Endothelial cell (in vitro differentiated cells): ENCODE results near the gene RCC1. TPM values are rescaled to one million over a fixed set of nuclear protein-coding genes. Genes with fewer than 3 reads are reported as not detected.

Experiments
- DNase-seq: peaks from one replicate; pipeline ENCODE4 v3.0.0; 2021; ENCODE audit warnings: low spot score
- H3K27ac Mint-ChIP-seq: one replicate; pipeline ENCODE4 v1.8.0; 2021; ENCODE audit warnings: mixed read lengths, inconsistent platforms; ENCODE audit not compliant: unreplicated experiment
- H3K27me3 Mint-ChIP-seq: one replicate; pipeline ENCODE4 v1.8.0; 2021; ENCODE audit warnings: mild to moderate bottlenecking, moderate library complexity, mixed read lengths, inconsistent platforms; ENCODE audit not compliant: unreplicated experiment
- H3K36me3 Mint-ChIP-seq: one replicate; pipeline ENCODE4 v1.8.0; 2021; ENCODE audit warnings: mild to moderate bottlenecking, low read depth, mixed read lengths, inconsistent platforms; ENCODE audit not compliant: unreplicated experiment
- H3K4me1 Mint-ChIP-seq: one replicate; pipeline ENCODE4 v1.8.0; 2021; ENCODE audit warnings: mild to moderate bottlenecking, mixed read lengths, inconsistent platforms; ENCODE audit not compliant: unreplicated experiment
- H3K4me3 Mint-ChIP-seq: one replicate; pipeline ENCODE4 v1.8.0; 2021; ENCODE audit warnings: mild to moderate bottlenecking, mixed read lengths, inconsistent platforms; ENCODE audit not compliant: unreplicated experiment
- H3K9me3 Mint-ChIP-seq: one replicate; pipeline ENCODE4 v1.8.0; 2021; ENCODE audit warnings: mixed read lengths, inconsistent platforms; ENCODE audit not compliant: unreplicated experiment
- CTCF ChIP-seq: fragments of 200-600 bp; sonication (generic); IDR thresholded peaks from one replicate; pipeline ENCODE4 v1.5.0; 2021; ENCODE audit warnings: antibody characterized with exemption; ENCODE audit not compliant: unreplicated experiment
- long read RNA-seq: library from polyadenylated mRNA; unstranded; transcript quantifications from one replicate; pipeline ENCODE4 v2.0.0, GENCODE V29; 2020; ENCODE audit not compliant: unreplicated experiment
- total RNA-seq: library from RNA; stranded (reverse); fragmentation: NEBNext Ultra II Directional; extraction: Animal tissue kit (Norgen Biotek cat#: 25700); gene quantifications from one replicate; pipeline ENCODE4 v1.2.1, GENCODE V29; 2021; ENCODE audit not compliant: unreplicated experiment

Gene RCC1
- total RNA-seq, result 21.9 TPM
- long read RNA-seq, partial matches to known transcripts, result 2 of 8 reads
- long read RNA-seq, other reads (novel, unspliced or antisense), result 4 of 8 reads

- Mint-ChIP-seq H3K4me1 (peaks cover 17% of the 10 kb centered on the region), H3K27me3 (peaks cover 5% of the 10 kb centered on the region), H3K4me3 (peak within 1 kb of the TSS; percentile 97), H3K27ac (peak within 1 kb of the TSS; percentile 94), H3K9me3 (no peaks in the 10 kb centered on the region), H3K36me3 (peaks cover 21% of the 10 kb centered on the region)
- no peak for TF ChIP-seq CTCF
- DNase-seq, result peak; percentile 93
Observed at GRCh38 chr1:28505406-28506187, at the start of gene RCC1. TSS of gene RCC1 (plus strand) at chr1:28506043. CDS start at chr1:28529867, 23,824 bp downstream.

GRCh38 chr1:28456078-28456477 lies 49.8 kb upstream of the RCC1 start:
- Mint-ChIP-seq H3K4me3 (peak overlapping the region; percentile 56), H3K27ac (peak overlapping the region; percentile 89), H3K4me1 (peaks cover 46% of the 10 kb centered on the region), H3K36me3 (peaks cover 10% of the 10 kb centered on the region), H3K27me3 (peaks cover 12% of the 10 kb centered on the region), H3K9me3 (no peaks in the 10 kb centered on the region)
- DNase-seq, result no peak
- no peak for TF ChIP-seq CTCF

- H3K4me3 Mint-ChIP-seq, result no peak overlapping the region
- peak overlapping the region; percentile 87 for H3K27ac Mint-ChIP-seq
- no peaks in the 10 kb centered on the region for H3K9me3 Mint-ChIP-seq
- no peak for DNase-seq
- TF ChIP-seq CTCF, result no peak
- peaks cover 10% of the 10 kb centered on the region for H3K36me3 Mint-ChIP-seq
- H3K27me3 Mint-ChIP-seq, result peaks cover 12% of the 10 kb centered on the region
- H3K4me1 Mint-ChIP-seq, result peaks cover 45% of the 10 kb centered on the region
Observed at GRCh38 chr1:28457678-28458077, 48.2 kb upstream of the RCC1 start.

- H3K4me1 Mint-ChIP-seq, result peaks cover 45% of the 10 kb centered on the region
- no peaks in the 10 kb centered on the region for H3K9me3 Mint-ChIP-seq
- TF ChIP-seq CTCF, result no peak
- no peak overlapping the region for H3K4me3 Mint-ChIP-seq
- peaks cover 10% of the 10 kb centered on the region for H3K36me3 Mint-ChIP-seq
- peaks cover 8% of the 10 kb centered on the region for H3K27me3 Mint-ChIP-seq
- H3K27ac Mint-ChIP-seq, result peak overlapping the region; percentile 87
- no peak for DNase-seq
Observed at GRCh38 chr1:28458237-28459228, 47.3 kb upstream of the RCC1 start.
